PC-3 (cell line): ENCODE data around the gene VSTM2L.

ENCODE experiments used
- CTCF ChIP-seq: fragments of 300-600 bp; sonication (generic); conservative IDR thresholded peaks from 2 replicates; pipeline ENCODE4 v1.5.1; 2017; ENCODE audit warnings: antibody characterized with exemption, low read depth, mild to moderate bottlenecking, low read length
- EZH2 ChIP-seq: fragments of 300-600 bp; sonication (generic); IDR thresholded peaks from one replicate; pipeline ENCODE4 v1.6.1; 2017; ENCODE audit warnings: antibody characterized with exemption, mild to moderate bottlenecking, low read length; ENCODE audit not compliant: unreplicated experiment
- EZH2phosphoT487 ChIP-seq: fragments of 300-600 bp; sonication (generic); IDR thresholded peaks from 2 replicates; pipeline ENCODE4 v1.6.1; 2018; ENCODE audit warnings: mild to moderate bottlenecking, antibody characterized with exemption, low read length, borderline replicate concordance

GRCh38 chr20:37932919-37933318, 30.0 kb downstream of the VSTM2L start:
- TF ChIP-seq CTCF (no peak), EZH2phosphoT487 (no peak), EZH2 (no peak)
